K562 (cell line): ENCODE results near the gene DAPK2. TPM values are rescaled to one million over a fixed set of nuclear protein-coding genes. Genes with fewer than 3 reads are reported as not detected.

Experiments
- ATAC-seq: fragments of 200-7000 bp; cut with Tn5 transposase; 3 replicates; pipeline ENCODE4 v1.9.1; 2020; ENCODE audit warnings: moderate library complexity
- BruUV-seq: library from RNA; stranded (reverse); fragments of 400-500 nt; replicated peaks from 2 replicates; lab custom pipeline; 2021; lab: Mats Ljungman, UMichigan
- CTCF ChIA-PET: fragments of 300-600 bp; formaldehyde crosslinking; extraction: SDS; loops from one replicate; lab custom pipeline; 2021; ENCODE audit warnings: low intra/inter-chr PET ratio; lab: Yijun Ruan, JAX
- POLR2A ChIA-PET: fragments of 300-600, 350-650 bp; sonication (Branson Sonifier 250); formaldehyde crosslinking; extraction: SDS; loops from one replicate; lab custom pipeline; 2021; ENCODE audit warnings: antibody characterized with exemption, inconsistent platforms; lab: Yijun Ruan, JAX
- DNase-seq, 4 experiments: peaks; one replicate each; pipeline versions ENCODE4 v3.0.0 to v3.0.0-alpha.2; 2011 to 2018; ENCODE audit warnings: low spot score in 3 of 4, mixed read lengths in 3 of 4; ENCODE audit errors: extremely low read depth in 1 of 4
- FAIRE-seq: peaks from 2 replicates; lab custom pipeline; 2011; peaks lifted over from hg19 to GRCh38; lab: Jason Lieb, UNC
- H2AFZ ChIP-seq: 2 replicates; pipeline ENCODE4 v1.6.0; 2011; ENCODE audit warnings: low read depth, low read length, control low read depth, inconsistent platforms
- H3K27ac ChIP-seq: fragments of 200-600 bp; 3 replicates; pipeline ENCODE4 v1.8.0; 2011; ENCODE audit warnings: low read depth, mild to moderate bottlenecking, control low read depth, inconsistent platforms, low read length, moderate library complexity, mixed read lengths; ENCODE audit errors: extremely low read depth
- H3K27me3 ChIP-seq, 2 experiments: fragments of 300-600 bp in 1 of 2; 2 replicates in 1 of 2; 3 replicates in 1 of 2; pipeline versions ENCODE4 v1.6.0 to v1.8.0; 2011; ENCODE audit warnings: inconsistent platforms in 2 of 2, low read length in 2 of 2, mild to moderate bottlenecking in 1 of 2, mixed read lengths in 1 of 2, moderate library complexity in 1 of 2; ENCODE audit not compliant: control insufficient read depth in 2 of 2, insufficient read depth in 2 of 2
- H3K36me3 ChIP-seq: fragments of 300-600 bp; 3 replicates; pipeline ENCODE4 v1.8.0; 2011; ENCODE audit warnings: mild to moderate bottlenecking, low read length, inconsistent platforms; ENCODE audit not compliant: control insufficient read depth, insufficient read depth
- H3K4me1 ChIP-seq, 2 experiments: fragments of 200-600 bp in 1 of 2; replicated peaks in 1 of 2; 2 replicates in 1 of 2; 3 replicates in 1 of 2; pipeline versions ENCODE4 v1.5.1 to v1.8.0; 2011; ENCODE audit warnings: inconsistent platforms in 2 of 2, low read length in 2 of 2, mild to moderate bottlenecking in 1 of 2, mixed read lengths in 1 of 2, moderate library complexity in 1 of 2; ENCODE audit not compliant: control insufficient read depth in 2 of 2, insufficient read depth in 2 of 2
- H3K4me2 ChIP-seq: 2 replicates; pipeline ENCODE4 v1.6.1; 2011; ENCODE audit warnings: low read length, control low read depth, inconsistent platforms, mixed read lengths; ENCODE audit not compliant: insufficient read depth
- H3K4me3 ChIP-seq: fragments of 200-600 bp; sonication (generic), shearing (Covaris generic); 2 replicates; pipeline ENCODE4 v1.5.1; 2016; ENCODE audit warnings: control low read depth, inconsistent platforms
- H3K79me2 ChIP-seq: fragments of 200-600 bp; 3 replicates; pipeline ENCODE4 v1.8.0; 2011; ENCODE audit warnings: low read length, inconsistent platforms; ENCODE audit not compliant: control insufficient read depth, insufficient read depth
- H3K9ac ChIP-seq, 2 experiments: 2 replicates each; pipeline versions ENCODE4 v1.6.0 to v1.6.1; 2011; ENCODE audit warnings: low read depth in 2 of 2, low read length in 2 of 2, control low read depth in 1 of 2, inconsistent platforms in 1 of 2, mild to moderate bottlenecking in 1 of 2, mixed read lengths in 1 of 2; ENCODE audit not compliant: insufficient read depth in 1 of 2
- H3K9me1 ChIP-seq: one replicate; pipeline ENCODE4 v1.6.0; 2011; ENCODE audit warnings: inconsistent platforms, mild to moderate bottlenecking, low read length, moderate library complexity; ENCODE audit not compliant: control insufficient read depth, insufficient read depth
- H3K9me3 ChIP-seq: replicated peaks from 2 replicates; pipeline ENCODE4 v1.5.1; 2011; ENCODE audit warnings: low read depth, low read length, inconsistent platforms; ENCODE audit not compliant: control insufficient read depth, insufficient read depth
- H4K20me1 ChIP-seq: replicated peaks from 2 replicates; pipeline ENCODE4 v1.6.1; 2011; ENCODE audit warnings: low read length, inconsistent platforms, mixed read lengths; ENCODE audit not compliant: control insufficient read depth, insufficient read depth
- POLR3G ChIP-seq: IDR thresholded peaks from 2 replicates; pipeline ENCODE4 v1.6.1; 2011; ENCODE audit not compliant: insufficient read length, insufficient replicate concordance; ENCODE audit errors: extremely low read depth
- RBM34 ChIP-seq: fragments of 200-400 bp; formaldehyde crosslinking; IDR thresholded peaks from 2 replicates; pipeline ENCODE4 v1.6.1; 2018; ENCODE audit warnings: low read length, borderline replicate concordance; ENCODE audit not compliant: insufficient read depth
- RNF2 ChIP-seq: sonication (generic); IDR thresholded peaks from 2 replicates; pipeline ENCODE4 v1.6.1; 2016
- STAT6 ChIP-seq: sonication (generic); formaldehyde crosslinking; IDR thresholded peaks from 2 replicates; pipeline ENCODE4 v1.8.1; 2023; ENCODE audit warnings: mild to moderate bottlenecking, missing genetic modification reagents
- TCF7 ChIP-seq: sonication (generic); IDR thresholded peaks from 2 replicates; pipeline ENCODE4 v1.6.1; 2016; ENCODE audit warnings: antibody characterized with exemption, borderline replicate concordance
- WGBS: fragments of 100-300 bp; shearing (Covaris generic); methylation state at CpG from one replicate; pipeline ENCODE4 v1.1.6; 2016; ENCODE audit warnings: low coverage, mixed read lengths; ENCODE audit not compliant: insufficient coverage; ENCODE audit errors: missing lambda C conversion rate; 5-methylcytosine and 5-hydroxymethylcytosine counted together
- in situ Hi-C: fragments of 300-500 bp; cut with MboI; formaldehyde crosslinking; loops from 4 replicates; pipeline ENCODE4 v1.15.0; 2018; ENCODE audit warnings: inconsistent platforms, mixed read lengths
- intact Hi-C: fragments of 100-400 bp; cut with micrococcal nuclease; formaldehyde crosslinking; loops from 2 replicates; pipeline ENCODE4 v1.14.2; 2022
- polyA plus RNA-seq, 8 experiments: library from polyadenylated mRNA; depleted of rRNA in 4 of 8; stranded (reverse) in 5 of 8; unstranded in 3 of 8; fragments of >200 nt; fragmentation: Nextera tagmentation in 2 of 8; fragmentation: Illumina TruSeq in 1 of 8; extraction: Ambion mirVana in 2 of 8; extraction: Trizol in 1 of 8; gene quantifications; 2 replicates each; pipeline versions ENCODE4 v1.2.1 to v1.2.3, GENCODE V29; 2011 to 2014; ENCODE audit warnings: inconsistent platforms in 1 of 8, missing spikeins in 1 of 8
- total RNA-seq, 7 experiments: library from RNA; depleted of rRNA in 6 of 7; stranded (reverse); fragments of >200 nt in 6 of 7; fragmentation: Illumina TruSeq in 2 of 7; extraction: Trizol in 2 of 7; gene quantifications; 2 replicates each; pipeline versions ENCODE4 v1.2.1 to v1.2.3, GENCODE V29; 2011 to 2021; ENCODE audit warnings: low replicate concordance in 1 of 7

DAPK2 gene
- total and polyA plus RNA-seq, 9 of the 15 experiments (the other 6 are each of a cell fraction or from before 2014, with no cell fraction given), result 0.14 to 5.2 (median 2.2) TPM

GRCh38 chr15:63911160-63911559, 135.1 kb downstream of the DAPK2 start (continued):
- no peak for TF ChIP-seq POLR3G

GRCh38 chr15:63909819-63910437, 136.4 kb downstream of the DAPK2 start:
- FAIRE-seq, result peak; percentile 65
- H3K9ac ChIP-seq, result peak overlapping the region in 1 of 2 experiments; percentile 65; a peak in 2 of 4 replicates
- peak overlapping the region; percentile 43; the same call in 1 of the 3 replicates for H3K27ac ChIP-seq

More at GRCh38 chr15:63909819-63910437, 136.4 kb downstream of the DAPK2 start:
- DNase-seq (no peak), ATAC-seq (peak; percentile 12; the same call in 2 of the 3 replicates)
- H3K9me1 ChIP-seq, result no peaks in the 10 kb centered on the region
- H3K4me1 ChIP-seq, result peaks cover 29 to 31% of the 10 kb centered on the region in 2 experiments
- no peaks in the 10 kb centered on the region for H3K9me3 ChIP-seq
- no peak for TF ChIP-seq RNF2
- no peak for TF ChIP-seq STAT6 (CRISPR knock-in tag)
- no peak for TF ChIP-seq RBM34
- TF ChIP-seq TCF7, result no peak
- CTCF ChIA-PET, result no interaction called here
- H4K20me1 ChIP-seq, result no peaks in the 10 kb centered on the region
- 44% methylated on average over 10 of the region's 10 CpGs for WGBS
- no TSS peak for BruUV-seq
- H3K36me3 ChIP-seq, result no peaks in the 10 kb centered on the region
- in situ Hi-C loops (no loop called here), intact Hi-C loops (no loop called here)
- no peaks in the 10 kb centered on the region for H3K27me3 ChIP-seq
- H3K4me2 ChIP-seq, result no peak overlapping the region
- no peak overlapping the region for H3K4me3 ChIP-seq
- H2AFZ ChIP-seq, result peak overlapping the region; percentile 60; the same call in 1 of the 2 replicates
- POLR2A ChIA-PET, result interaction anchor here (0.6 to 0.8 kb wide), 2 partner anchors 8 to 251 kb away, joined by 3 to 4 read pairs; no protein-coding TSS in a partner anchor
- no peaks in the 10 kb centered on the region for H3K79me2 ChIP-seq
